OCI-LY7 (cell line): ENCODE data around the gene C1orf21. TPM values are rescaled to one million over a fixed set of nuclear protein-coding genes. Genes with fewer than 3 reads are reported as not detected.

Experiments used
- BruUV-seq: library from RNA; stranded (reverse); fragments of 400-500 nt; replicated peaks from 2 replicates; lab custom pipeline; 2021; lab: Mats Ljungman, UMichigan
- CTCF ChIA-PET: fragments of 300-600 bp; sonication (Branson Sonifier 250); formaldehyde crosslinking; loops from one replicate; lab custom pipeline; 2022; ENCODE audit warnings: antibody characterized with exemption; ENCODE audit not compliant: unreplicated experiment; lab: Charles Lee
- POLR2A ChIA-PET: fragments of 300-600 bp; sonication (Branson Sonifier 250); formaldehyde crosslinking; loops from one replicate; lab custom pipeline; 2022; ENCODE audit warnings: antibody characterized with exemption; lab: Charles Lee
- DNase-seq: peaks from one replicate; pipeline ENCODE4 v3.0.0-alpha.2; 2015; ENCODE audit warnings: low spot score
- H2AFZ ChIP-seq: fragments of 200-600 bp; sonication (generic), shearing (Covaris generic); 2 replicates; pipeline ENCODE4 v1.6.1; 2014; ENCODE audit warnings: mild to moderate bottlenecking, antibody characterized with exemption, low read length, moderate library complexity
- H3K27ac ChIP-seq: fragments of 200-600 bp; sonication (generic); 2 replicates; pipeline ENCODE4 v1.5.1; 2014; ENCODE audit warnings: mixed run types, low read depth, mild to moderate bottlenecking, moderate library complexity, low read length, inconsistent platforms; ENCODE audit not compliant: poor library complexity, severe bottlenecking
- H3K36me3 ChIP-seq: fragments of 200-600 bp; sonication (generic); 2 replicates; pipeline ENCODE4 v1.6.1; 2014; ENCODE audit warnings: mild to moderate bottlenecking, antibody characterized with exemption, low read length, moderate library complexity, mixed read lengths; ENCODE audit not compliant: insufficient read depth
- H3K4me1 ChIP-seq: fragments of 200-600 bp; sonication (generic); 2 replicates; pipeline ENCODE4 v1.5.1; 2014; ENCODE audit warnings: mild to moderate bottlenecking, low read length; ENCODE audit not compliant: insufficient read depth, poor library complexity, severe bottlenecking
- H3K4me2 ChIP-seq: fragments of 200-600 bp; sonication (generic); 2 replicates; pipeline ENCODE4 v1.6.1; 2014; ENCODE audit warnings: mild to moderate bottlenecking, low read length
- H3K4me3 ChIP-seq: fragments of 200-600 bp; sonication (generic); 2 replicates; pipeline ENCODE4 v1.5.1; 2014; ENCODE audit warnings: mild to moderate bottlenecking, low read depth, low read length; ENCODE audit not compliant: poor library complexity, severe bottlenecking
- H3K79me2 ChIP-seq: fragments of 200-600 bp; sonication (generic); 2 replicates; pipeline ENCODE4 v1.6.1; 2016; ENCODE audit warnings: low read depth, mild to moderate bottlenecking, low read length, moderate library complexity, mixed read lengths; ENCODE audit not compliant: insufficient read depth
- H3K9me2 ChIP-seq: fragments of 200-600 bp; sonication (generic); 2 replicates; pipeline ENCODE4 v1.6.1; 2016; ENCODE audit warnings: mild to moderate bottlenecking, low read length, mixed read lengths; ENCODE audit not compliant: insufficient read depth
- H3K9me3 ChIP-seq: fragments of 200-600 bp; sonication (generic); 2 replicates; pipeline ENCODE4 v1.6.1; 2014; ENCODE audit warnings: mild to moderate bottlenecking, mixed run types, low read length, mixed read lengths
- H4K20me1 ChIP-seq: fragments of 200-600 bp; sonication (generic); 2 replicates; pipeline ENCODE4 v1.6.1; 2014; ENCODE audit warnings: mild to moderate bottlenecking, antibody characterized with exemption, low read length, moderate library complexity, mixed read lengths; ENCODE audit not compliant: insufficient read depth
- EZH2phosphoT487 ChIP-seq: fragments of 200-600 bp; sonication (generic); IDR thresholded peaks from 2 replicates; pipeline ENCODE4 v1.6.1; 2018; ENCODE audit warnings: low read depth, borderline replicate concordance, mild to moderate bottlenecking, mixed run types, antibody characterized with exemption, low read length, moderate library complexity, mixed read lengths
- intact Hi-C: fragments of 100-400 bp; cut with micrococcal nuclease; formaldehyde crosslinking; loops from one replicate; pipeline ENCODE4 v1.10.0; 2022; ENCODE audit not compliant: unreplicated experiment
- total RNA-seq, 2 experiments: library from RNA; depleted of rRNA in 1 of 2; stranded (reverse); fragments of >200 nt in 1 of 2; shearing (Covaris generic) in 1 of 2; gene quantifications; 2 replicates each; pipeline ENCODE4 v1.2.3, GENCODE V29; 2014 to 2022
- TF ChIP-seq, protein P1 (sequence below): fragments of 200-600 bp; sonication (generic); conservative IDR thresholded peaks from 2 replicates; pipeline ENCODE4 v1.5.1; 2014; ENCODE audit warnings: mild to moderate bottlenecking, antibody characterized with exemption, low read length, moderate library complexity, mixed read lengths

The C1orf21 gene
- total RNA-seq, 2 experiments from 2014 or later: not detected

DNA sequence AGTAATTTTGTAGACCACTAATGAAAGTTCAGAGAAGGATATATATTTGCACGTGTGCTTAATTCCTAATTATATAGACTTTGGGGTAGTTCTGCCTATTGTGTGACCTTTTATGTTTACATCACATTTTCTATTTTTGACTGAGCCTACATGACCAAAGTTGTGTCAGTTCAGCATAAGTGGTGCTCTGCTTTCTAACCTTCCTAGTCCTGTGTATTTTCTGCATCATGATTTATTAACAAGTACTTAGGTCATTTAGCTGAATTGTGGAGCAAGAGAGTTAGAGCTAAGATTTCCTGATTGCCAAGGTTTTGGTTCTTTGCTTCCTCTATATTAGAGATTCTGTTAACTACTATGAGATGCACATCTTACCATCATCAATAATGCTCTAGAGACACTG lies 176.0 kb downstream of the C1orf21 start:
- H2AFZ ChIP-seq: no peak overlapping the region
- H3K36me3 ChIP-seq: no peaks in the 10 kb centered on the region
- H3K9me2 ChIP-seq: no peaks in the 10 kb centered on the region
- BruUV-seq: no TSS peak
- no peak overlapping the region for H3K4me3 ChIP-seq
- no peaks in the 10 kb centered on the region for H3K79me2 ChIP-seq
- ChIA-PET POLR2A (no interaction called here), CTCF (no interaction called here)
- intact Hi-C loops: no loop called here
- no peak overlapping the region for H3K4me2 ChIP-seq
- no peak for DNase-seq
- H3K27ac ChIP-seq: no peak overlapping the region
- H3K4me1 ChIP-seq: no peaks in the 10 kb centered on the region
- H3K9me3 ChIP-seq: no peaks in the 10 kb centered on the region
- no peak for TF ChIP-seq EZH2phosphoT487
- TF ChIP-seq, protein P1, sequence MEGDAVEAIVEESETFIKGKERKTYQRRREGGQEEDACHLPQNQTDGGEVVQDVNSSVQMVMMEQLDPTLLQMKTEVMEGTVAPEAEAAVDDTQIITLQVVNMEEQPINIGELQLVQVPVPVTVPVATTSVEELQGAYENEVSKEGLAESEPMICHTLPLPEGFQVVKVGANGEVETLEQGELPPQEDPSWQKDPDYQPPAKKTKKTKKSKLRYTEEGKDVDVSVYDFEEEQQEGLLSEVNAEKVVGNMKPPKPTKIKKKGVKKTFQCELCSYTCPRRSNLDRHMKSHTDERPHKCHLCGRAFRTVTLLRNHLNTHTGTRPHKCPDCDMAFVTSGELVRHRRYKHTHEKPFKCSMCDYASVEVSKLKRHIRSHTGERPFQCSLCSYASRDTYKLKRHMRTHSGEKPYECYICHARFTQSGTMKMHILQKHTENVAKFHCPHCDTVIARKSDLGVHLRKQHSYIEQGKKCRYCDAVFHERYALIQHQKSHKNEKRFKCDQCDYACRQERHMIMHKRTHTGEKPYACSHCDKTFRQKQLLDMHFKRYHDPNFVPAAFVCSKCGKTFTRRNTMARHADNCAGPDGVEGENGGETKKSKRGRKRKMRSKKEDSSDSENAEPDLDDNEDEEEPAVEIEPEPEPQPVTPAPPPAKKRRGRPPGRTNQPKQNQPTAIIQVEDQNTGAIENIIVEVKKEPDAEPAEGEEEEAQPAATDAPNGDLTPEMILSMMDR: no peak
- H4K20me1 ChIP-seq: no peaks in the 10 kb centered on the region

DNA sequence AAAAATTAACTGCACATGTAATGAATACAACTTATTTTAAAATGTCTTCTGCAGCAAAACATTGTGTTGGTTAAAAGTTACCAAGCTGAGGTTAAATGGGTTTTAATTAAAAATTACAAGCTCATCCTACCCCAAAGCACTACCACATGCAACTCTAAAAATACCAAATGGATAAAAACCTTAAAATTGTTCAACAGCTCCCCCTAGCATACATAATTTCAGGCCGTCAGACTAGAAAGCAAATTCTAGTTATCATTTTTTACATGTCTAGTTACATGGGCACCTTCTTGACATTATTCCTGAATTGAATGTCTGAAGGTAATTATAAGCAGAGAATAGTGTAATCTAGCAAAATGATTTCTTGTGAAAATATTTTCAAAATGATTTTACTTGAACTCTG lies 176.5 kb downstream of the C1orf21 start:
- no peaks in the 10 kb centered on the region for H3K36me3 ChIP-seq

DNA sequence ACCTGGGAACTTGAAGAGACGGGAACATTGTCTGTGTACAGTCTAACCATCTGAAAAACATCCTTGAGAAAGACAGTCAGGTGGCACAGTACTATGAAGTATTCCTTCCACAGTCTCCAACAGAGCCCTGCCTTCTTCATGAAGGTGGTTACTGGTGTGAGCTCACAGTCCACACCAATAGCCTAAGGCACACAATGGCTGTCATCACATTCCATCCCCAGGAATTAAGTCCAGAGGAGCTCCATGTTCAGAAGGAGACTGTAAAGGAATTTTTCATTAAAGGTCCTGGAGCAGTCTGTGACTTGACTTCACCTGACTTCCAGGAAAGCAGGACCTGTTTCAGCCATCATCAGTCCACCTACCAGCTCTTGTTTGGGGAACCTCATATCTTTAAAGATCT lies 180.2 kb downstream of the C1orf21 start:
- H2AFZ ChIP-seq: no peak overlapping the region
- no TSS peak for BruUV-seq
- CTCF ChIA-PET: no interaction called here
- H3K9me2 ChIP-seq: no peaks in the 10 kb centered on the region
- no peaks in the 10 kb centered on the region for H3K79me2 ChIP-seq
- no peak for DNase-seq
- TF ChIP-seq, protein P1: no peak
- no peak for TF ChIP-seq EZH2phosphoT487
- H3K9me3 ChIP-seq: no peaks in the 10 kb centered on the region
- intact Hi-C loops: no loop called here
- POLR2A ChIA-PET: interaction anchor here (0.6 to 2.0 kb wide), 2 partner anchors 11 to 691 kb away, joined by 3 to 5 read pairs; no protein-coding TSS in a partner anchor
- no peak overlapping the region for H3K27ac ChIP-seq
- no peaks in the 10 kb centered on the region for H3K36me3 ChIP-seq
- no peak overlapping the region for H3K4me3 ChIP-seq
- H3K4me1 ChIP-seq: no peaks in the 10 kb centered on the region
- H3K4me2 ChIP-seq: no peak overlapping the region
- no peaks in the 10 kb centered on the region for H4K20me1 ChIP-seq

More for the DNA sequence above, 176.5 kb downstream of the C1orf21 start:
- DNase-seq: no peak
- Histone ChIP-seq H3K27ac (no peak overlapping the region), H3K9me3 (no peaks in the 10 kb centered on the region), H3K4me3 (no peak overlapping the region), H4K20me1 (no peaks in the 10 kb centered on the region), H3K4me1 (no peaks in the 10 kb centered on the region), H3K79me2 (no peaks in the 10 kb centered on the region), H3K4me2 (no peak overlapping the region), H3K9me2 (no peaks in the 10 kb centered on the region), H2AFZ (no peak overlapping the region)
- POLR2A ChIA-PET: no interaction called here
- TF ChIP-seq EZH2phosphoT487: no peak
- TF ChIP-seq, protein P1: peak; percentile 67
- intact Hi-C loops: no loop called here
- no TSS peak for BruUV-seq
- CTCF ChIA-PET: no interaction called here
